HG03378 (cell line): ENCODE measurements around the gene RGS19.

Experiments
- ATAC-seq: cut with Tn5 transposase; IDR thresholded peaks from one replicate; pipeline ENCODE4 v1.9.1; 2021; ENCODE audit warnings: mild to moderate bottlenecking, moderate library complexity; ENCODE audit not compliant: unreplicated experiment

RGS19 gene

DNA sequence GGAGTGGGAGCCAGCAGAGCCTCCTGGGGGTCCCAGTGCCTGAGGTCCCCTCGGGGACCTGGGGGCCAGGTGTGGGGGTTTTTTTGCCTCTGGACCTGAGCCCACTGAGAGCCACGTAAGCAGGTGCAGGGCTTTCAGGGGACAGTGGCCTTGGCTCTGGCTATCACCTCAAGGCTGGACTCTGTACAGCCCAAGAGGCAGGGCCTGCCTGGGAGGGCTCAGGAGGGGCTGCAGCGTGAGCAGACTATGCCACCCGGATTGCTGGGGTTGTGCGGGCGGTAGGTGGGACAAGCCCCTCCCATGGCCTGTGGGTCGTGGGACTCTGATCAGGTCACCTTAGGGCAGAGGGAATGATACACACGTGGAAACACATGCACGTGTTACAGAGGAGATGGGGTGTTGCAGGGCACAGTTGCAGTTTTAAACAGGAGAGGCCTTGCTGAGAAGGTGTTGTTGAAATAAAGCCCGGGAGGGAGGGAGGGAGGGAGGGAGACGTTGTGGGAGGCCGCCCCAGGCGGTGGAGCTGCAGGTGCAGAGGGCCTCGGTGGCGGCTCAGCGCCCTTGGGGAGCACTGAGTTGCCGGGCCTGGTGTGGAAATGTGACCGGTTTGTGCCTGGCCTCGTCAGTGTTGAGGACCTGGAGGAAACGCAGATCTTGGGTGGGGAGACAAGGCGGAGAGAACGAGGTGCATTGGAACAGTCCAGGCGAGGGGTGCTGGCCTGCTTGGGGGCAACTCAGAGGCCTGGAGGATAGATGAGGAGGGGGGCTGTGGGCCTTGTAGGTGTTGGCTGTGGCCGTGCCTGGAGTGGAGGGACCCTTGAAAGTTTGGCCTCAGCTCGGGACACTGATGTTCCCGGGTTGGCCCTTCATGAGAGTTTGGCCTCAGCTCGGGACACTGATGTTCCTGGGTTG, 14.0 kb downstream of the RGS19 start:
- ATAC-seq: no peak

DNA sequence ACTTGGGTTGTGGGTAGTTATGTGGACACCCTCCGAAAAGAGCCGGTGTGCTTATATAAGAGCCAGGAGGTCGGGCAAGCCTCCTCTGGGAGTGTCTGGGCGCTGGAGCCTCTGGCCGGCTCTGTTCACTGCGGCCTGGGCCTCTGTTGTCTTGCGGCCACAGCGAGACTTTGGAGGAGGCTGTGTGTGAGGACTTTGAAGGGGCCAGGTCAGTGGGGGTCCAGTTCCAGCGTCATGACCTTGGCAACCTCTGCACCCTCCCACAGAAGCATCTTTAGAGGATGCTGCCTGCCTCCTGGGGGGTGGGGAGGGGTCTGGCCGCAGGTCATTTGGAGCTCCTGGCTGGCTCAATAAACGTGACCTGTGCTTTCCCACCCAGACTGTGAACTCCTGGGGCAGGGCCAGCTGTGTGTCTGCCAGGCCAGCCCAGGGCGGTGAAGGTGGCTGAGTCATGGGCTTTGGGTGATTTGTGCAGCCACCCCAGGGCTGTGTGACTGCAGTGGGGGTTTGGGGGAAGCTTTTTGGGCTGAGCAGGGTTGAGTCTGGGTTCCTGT, 15.1 kb downstream of the RGS19 start:
- no peak for ATAC-seq

DNA sequence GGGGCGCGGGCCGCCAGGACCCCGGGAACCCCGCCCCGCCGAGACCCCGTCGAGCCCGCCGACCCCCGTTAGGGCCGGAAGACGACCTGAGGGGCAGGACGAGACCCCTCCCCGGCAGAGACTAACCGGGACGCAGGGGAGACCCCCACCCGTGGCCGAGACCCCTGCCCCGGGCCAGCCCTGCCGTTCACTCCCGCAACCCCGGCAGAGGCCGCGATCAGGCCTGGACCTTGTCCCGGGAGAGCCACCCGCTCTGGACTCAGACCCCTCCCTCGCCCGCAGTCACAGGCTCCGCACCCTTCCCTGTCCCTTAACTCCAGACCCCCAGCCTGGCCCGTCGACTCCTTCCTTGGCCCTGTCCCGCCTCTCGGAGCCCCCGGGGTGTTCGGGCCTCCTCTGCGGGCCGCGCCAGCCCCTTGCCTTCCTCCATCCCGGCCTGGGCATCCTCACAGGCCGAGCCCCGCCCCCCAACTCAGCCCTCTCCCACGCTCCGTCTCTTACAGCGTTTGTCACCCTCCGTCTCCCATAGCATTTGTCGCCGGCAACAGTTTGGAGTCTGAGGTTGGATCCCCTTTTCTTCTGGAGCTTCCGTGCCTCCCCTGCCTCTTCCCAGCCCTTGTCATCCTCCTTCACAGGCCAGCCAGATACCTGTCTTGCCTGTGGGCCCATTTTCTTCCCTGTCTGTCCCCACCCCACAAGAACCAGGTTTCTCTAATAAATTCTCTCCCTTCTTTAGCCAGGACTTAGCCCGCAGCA, 15.8 kb downstream of the RGS19 start:
- ATAC-seq: no peak

DNA sequence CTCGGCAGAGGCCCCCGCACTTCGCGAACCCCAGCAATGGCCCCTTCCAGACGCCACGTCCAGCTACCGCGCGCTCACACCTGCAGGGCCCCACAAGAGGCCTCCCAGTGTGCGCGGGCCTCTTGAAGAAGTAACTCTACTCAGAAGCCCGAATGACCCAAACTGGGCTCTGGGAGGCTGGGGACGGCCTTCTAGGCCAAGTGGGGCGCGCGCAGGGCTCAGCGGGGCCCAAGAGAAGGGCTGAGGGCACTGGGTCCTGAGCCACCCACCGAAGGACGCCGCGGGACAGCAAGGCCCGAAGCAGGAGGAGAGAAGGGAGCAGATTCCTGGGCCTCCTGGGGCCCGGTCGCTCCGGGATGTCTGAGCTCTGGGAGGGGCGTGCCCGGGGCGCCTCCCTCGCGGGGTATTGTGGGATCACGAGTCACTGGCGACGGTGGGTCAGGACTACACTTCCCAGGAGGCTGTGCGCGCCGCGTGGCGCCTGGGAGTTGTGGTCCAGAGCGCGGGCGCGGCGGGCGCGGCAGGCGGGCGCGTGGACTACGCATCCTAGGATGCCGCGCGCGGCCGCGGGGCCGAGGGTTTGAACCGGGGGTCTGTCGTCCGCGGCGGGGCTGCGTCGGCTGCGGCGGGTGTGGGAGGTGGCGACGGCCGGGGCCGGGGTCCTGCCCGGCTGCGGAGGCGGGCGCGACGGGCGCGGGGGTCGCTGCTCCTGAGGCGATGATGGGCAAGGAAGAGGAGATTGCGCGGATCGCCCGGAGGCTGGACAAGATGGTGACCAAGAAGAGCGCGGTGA, 16.5 kb downstream of the RGS19 start, which contains the start of gene TCEA2:
Gene TCEA2 (plus strand): TSS at position 603 of the 793 bp plus-strand sequence. CDS start 115 bp downstream, at position 718.
- ATAC-seq: peak; percentile 67

DNA sequence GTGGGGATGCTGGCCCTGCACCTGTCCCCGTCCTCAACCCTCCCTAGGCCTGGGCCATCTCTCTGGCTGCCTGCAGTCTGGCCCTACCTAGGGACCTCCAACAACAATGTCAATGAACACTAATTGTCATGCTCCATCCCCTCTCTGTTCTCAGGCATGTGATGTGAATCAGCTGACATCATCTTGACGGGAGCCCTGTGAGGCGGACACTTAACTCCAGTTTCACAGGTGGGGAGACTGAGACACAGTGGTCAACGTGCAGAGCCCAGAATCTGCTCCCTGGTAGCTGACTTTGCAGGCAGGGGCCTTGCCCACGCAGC, 17.1 kb downstream of the RGS19 start:
- ATAC-seq: no peak

DNA sequence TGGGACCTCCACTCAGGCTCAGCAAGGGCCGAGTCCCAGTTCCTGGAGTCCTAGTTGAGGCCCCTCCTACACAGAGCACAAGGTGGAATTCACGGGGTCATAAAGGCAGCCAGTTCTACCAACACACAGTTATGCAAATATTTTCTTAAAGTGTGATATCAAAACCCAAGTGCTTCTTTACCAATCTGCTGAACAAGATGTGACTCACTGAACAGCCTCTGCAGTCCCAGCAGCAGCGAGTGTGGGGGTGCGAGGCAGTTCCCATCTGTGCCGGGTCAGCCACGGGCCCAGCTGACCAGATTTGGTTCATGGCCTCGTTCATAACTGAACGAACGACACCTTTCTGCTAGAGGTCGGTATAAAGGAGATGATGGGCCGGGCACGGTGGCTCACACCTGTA, 20.8 kb downstream of the RGS19 start:
- no peak for ATAC-seq

DNA sequence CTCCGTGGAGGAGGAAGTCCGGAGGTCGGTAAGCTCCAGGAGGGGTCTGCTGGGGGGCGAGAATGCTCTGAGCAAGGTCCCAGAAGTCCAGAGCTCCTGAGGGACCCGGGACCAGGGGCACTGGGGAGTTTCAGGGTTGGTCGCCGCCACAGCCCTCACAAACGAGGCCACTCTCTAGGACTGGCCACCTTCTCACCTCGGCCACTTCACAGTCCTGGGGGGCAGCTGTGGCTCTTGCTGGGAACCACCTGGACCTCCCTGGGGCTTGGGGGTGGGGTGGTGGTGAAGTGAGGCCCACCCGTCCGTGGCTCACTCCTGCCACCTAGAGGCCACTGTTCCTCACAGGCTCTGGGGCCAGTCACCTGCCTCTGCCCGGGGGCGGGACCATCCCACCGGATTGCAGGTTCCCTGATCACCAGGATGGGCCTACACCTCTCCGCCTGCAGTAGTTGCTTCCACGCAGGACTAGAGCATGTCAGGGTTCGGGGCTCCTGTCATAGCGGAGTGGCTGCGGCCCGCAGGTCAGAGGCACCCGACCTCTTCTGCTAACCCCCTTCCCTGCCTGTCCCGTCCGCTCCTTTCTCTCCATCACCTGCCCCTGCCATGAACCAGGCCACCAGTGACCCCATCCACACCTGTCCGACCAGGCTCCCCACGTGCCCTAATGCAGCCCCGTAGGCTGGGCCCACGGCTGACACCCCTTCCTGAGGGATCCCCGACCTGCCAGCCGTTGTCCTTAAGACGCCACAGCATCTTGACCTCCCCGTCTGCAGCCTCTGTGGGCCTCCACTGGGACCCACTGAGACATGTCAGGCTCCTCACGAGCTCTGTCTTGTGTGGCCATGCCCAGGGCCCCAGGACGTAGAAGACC, 21.5 kb downstream of the RGS19 start:
- no peak for ATAC-seq

DNA sequence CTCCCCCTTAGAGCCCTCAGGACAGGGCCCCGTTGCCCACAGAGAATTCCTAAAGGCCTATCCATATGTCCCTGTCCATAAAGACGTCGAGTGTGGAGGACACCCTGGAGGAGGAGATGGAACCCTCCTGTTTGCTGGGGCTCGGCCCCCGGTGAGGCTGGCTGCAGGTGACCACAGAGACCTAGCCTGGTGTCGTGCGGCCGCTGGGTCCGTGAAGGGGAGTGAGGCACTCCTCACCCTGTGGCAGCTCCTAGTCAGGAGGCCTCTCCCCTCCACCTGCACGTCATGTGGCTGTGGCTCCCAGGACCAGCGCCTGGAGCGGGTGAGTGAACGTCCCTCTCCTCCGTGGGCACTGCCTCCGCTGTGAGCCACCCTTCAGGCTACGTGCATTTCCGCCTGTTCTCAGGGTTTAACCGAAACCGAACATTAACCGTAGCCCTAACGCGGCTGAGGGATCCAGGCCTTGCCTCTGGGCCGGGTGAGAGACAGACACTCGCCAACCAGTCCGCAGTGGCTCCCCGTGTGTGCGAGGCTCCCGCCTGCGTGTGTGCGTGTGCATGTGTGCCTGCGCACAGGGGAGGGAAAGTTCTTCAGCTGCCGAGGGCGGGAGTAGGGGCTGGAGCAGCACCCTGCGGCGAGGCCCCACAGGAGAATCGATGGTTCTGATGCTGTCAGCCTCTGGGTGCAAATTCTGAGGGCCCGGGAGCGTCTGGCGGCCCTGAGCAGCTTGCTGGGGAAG, 22.3 kb downstream of the RGS19 start:
- no peak for ATAC-seq

DNA sequence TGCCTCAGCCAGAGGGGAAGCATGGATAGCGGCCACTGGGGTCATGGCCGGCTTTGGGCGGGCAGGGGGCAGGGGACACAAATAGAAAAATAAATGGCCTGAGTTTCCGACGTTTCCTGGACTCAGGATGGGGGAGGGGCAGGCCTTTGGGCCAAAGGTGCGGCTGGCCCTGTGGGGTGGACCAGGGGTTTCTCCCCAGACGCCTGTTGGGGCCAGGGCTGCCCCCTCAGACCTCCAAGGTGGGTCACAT, 22.8 kb downstream of the RGS19 start:
- no peak for ATAC-seq

DNA sequence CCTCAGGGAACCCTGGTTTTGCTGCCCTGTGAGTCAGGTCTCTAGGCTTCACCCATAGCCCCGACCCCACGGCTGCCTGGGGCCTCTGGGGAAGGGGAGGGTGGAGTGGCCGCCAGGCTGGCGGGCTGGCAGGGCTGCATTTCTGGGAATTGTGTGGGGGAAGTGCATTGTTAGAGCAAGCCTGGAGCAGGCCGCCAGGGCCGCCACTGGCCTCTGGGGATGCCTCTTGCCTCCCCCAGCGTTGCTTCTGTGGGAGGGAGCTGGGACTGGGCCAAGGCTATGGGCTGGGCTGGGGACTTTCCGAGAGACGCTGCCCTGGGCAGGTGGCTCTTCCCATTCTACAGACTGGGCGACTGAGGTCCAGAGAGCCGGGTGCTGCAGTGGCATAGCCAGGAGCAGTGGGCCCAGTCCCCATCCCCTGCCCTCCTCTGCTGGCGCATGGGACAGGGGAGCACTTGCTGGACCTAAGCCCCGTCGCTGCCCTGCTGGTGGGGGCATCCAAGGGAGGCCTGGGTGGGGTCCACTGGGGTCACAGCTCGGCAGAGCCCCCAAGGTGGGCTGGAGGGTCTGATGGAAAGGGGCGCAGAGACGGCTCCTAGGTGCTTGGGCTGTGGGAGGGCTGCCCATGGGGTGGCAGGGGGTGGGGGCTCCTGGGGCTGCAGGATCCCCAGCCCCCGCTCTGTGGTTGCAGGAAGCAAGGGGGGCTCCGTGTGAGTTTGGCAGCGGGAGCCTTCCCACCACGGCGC, 23.3 kb downstream of the RGS19 start:
- no peak for ATAC-seq

DNA sequence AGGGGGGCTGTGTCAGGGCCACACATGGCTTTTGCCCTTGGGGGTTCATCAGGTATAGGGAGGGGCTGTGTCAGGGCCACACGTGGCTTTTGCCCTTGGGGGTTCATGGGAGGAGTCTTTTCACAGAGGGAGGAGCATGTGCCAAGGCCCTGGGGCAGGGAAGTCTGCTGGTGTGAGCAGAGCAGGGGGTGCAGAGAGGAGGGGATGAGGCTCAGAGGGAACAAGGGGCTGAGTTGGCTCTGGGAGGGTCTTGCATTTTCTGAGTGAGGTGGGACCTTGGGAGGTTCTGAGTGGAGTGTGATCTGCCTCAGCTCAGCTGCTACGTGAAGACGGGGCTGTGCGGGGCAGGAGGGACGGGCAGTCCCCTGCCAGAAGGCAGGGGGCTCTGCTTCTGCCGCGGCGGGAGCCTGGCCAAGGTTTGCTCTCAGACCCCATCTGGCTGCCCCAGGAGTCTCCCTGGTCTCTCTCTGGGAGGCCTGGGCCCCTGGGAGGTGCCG, 23.9 kb downstream of the RGS19 start:
- ATAC-seq: no peak

DNA sequence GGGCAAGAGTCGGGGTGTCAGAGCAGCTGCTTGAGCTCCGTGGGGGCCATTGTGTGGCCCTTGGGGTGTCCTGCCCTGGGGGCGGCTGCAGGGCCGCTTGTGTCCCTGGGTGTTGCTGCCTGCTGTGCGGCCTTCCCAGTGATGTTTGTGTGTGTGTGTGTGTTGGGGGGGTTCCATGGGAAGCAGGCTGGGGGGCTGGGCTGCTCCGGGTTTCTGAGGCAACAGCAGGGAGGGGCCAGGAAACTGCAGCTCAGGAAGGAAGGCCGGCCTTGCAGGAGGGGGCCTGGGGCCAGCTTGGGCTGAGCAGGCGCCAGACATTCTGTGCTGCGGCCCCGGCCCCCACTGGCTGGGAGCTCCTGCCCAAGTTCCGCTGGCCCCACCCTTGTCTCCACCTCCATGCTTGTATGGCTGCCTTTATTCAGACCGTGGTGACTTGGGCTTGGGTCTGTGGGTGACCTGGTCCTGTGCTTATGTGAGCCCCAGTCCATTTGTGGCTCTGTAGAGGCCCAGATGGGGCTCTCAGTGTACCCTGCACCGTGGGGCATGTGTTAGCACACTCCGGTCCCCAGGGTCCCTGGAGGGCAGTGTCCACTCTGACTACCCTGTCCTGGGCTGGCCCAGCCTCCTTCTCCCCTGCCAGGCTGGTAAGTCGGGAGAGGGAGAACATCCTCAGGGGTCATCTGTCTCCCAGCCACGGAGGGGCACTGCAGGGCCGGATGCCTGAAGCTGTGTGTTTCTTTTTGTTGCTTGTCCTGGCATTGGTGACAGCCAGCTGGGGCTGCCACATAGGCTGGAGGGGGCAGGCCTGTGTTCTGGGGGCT, 25.3 kb downstream of the RGS19 start:
- no peak for ATAC-seq

DNA sequence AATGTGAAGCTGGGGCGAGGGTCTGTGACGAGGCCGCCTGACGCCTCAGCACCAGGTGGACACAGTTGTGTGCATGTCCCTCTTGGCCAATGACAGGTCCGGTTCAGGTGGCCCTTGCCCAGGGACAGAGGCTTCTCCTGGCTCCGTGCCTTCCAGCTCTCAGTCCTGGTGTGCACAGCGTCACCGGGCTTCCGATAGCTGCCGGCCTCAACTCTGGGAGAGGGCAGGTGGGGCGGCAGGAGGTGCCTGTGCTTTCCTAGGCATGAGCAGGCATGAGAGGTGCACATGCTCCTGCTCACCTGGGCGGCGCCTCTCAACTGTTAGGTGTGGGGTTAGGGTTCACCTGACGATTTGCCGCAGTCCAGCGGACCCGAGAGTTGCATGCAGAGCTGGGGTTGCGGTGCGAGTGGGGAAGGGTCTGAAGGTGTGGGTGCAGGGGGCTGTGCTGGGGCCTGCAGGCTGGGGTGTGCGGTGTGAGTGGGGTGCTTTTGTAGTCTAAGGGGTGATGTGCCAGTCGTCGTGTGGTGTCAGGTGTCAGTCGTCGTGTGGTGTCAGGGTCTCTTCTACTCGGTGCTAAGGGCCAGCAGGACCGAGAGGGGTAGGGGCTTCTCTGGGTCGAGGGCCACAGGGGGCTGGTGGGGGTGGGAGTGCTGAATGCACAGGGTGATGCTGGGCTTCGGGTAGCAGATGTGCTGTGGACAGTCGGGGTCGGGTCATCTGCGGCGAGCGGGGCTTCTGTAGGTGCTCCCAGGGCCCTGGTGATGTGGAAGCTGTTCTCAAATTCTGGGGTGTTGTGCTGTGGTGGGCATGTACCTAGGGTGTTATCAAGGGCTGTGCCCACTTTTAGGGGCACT, 26.1 kb downstream of the RGS19 start:
- no peak for ATAC-seq

DNA sequence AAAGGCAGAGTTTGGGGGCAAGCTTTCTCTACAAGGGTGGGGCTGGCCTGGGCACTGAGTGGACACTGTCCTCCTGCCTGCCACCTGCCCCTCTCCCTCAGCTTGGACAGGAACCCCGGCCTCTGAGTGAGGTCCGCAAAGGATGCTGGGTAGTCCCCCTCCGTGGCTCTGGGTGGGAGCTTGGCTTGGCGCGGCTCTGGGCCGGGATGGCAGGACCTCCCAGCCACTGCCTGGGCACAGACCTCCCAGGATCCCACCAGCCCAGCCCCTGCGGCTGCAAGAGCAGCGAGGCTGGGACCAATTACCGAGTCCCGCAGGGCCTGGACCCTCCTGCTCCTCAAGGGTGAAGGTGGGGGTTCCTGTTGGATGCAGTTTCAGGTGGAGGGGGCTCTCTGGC, 27.0 kb downstream of the RGS19 start:
- no peak for ATAC-seq

DNA sequence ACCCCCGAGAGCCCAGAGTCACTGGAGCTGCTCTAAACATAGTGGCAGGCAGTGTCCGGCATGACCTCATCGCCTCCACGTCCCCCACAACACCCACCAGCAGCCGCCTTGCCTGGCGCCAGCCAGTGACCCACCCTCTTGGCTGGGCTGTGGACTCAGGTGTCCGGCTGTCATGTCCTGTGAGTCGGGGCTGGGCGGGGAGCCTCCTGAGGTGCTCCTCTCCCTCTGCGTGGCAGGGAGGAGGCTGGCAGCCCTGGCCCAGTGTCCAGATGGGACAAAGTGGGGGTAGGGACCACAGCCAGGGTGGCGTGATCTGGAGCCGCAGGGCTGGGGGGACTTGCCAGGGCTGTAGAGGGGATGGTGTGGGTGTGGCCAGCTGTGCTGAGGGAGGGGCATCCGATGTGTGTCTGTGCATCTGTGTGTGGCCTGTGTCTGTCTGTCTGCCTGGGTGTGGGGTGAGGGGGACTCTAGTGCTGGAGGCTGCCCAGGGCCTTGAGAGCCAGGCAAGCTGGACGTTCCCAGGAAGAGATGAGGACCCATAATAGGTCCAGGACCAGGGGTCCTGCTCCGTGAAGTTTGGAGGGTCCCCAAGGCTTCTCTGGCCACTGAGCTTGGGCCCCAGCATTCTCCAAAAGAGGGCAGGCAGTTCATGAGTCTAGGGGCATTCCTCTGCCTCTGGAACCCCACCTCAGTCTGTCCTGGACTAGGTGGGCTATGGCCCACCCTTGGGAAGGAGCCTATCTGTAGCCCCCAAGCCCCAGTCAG, 27.6 kb downstream of the RGS19 start:
- no peak for ATAC-seq

DNA sequence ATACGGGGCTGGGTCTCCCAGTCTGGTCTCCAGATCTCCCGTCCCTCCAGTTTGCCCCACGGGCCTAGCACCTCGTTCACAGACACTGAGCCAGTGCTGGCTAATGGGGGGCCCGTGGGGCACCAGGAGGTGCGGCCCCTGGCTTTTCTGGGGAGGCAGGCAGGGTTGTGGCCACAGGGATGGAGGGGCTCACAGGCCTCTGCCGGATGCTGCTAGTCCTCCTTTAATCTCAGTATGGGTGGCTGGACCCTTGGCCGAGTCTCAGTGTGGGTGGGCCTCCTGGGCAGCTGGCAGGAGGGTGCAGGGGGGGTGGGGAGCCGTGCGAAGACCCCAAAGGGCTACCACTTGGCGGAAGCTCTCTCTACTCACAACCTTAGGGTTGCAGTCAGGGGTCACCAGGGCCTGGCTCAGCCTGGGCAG, 28.3 kb downstream of the RGS19 start:
- no peak for ATAC-seq
